Measurements from ENCODE around the gene ZNF330. TPM values are rescaled to one million over a fixed set of nuclear protein-coding genes. Genes with fewer than 3 reads are reported as not detected.

ZNF330 gene
- polyA plus RNA-seq, 3 donors: 62.5 to 64.7 (median 63.3) TPM

- DNase-seq (ENCODE audit: low read depth in 3 of 3, low spot score in 2 of 3): no peak
Measured at GRCh38 chr4:141229408-141230101, 8.9 kb downstream of the ZNF330 start.

GRCh38 chr4:141233673-141234072 lies 13.0 kb downstream of the ZNF330 start:
- no peak for DNase-seq (ENCODE audit: low read depth in 3 of 3, low spot score in 2 of 3)

- no peak for DNase-seq (ENCODE audit: low read depth in 3 of 3, low spot score in 2 of 3)
Measured at GRCh38 chr4:141238186-141238585, 17.5 kb downstream of the ZNF330 start.

GRCh38 chr4:141240259-141240658 lies 19.6 kb downstream of the ZNF330 start:
- no peak for DNase-seq (ENCODE audit: low read depth in 3 of 3, low spot score in 2 of 3)

- no peak for DNase-seq (ENCODE audit: low read depth in 3 of 3, low spot score in 2 of 3)
Measured at GRCh38 chr4:141240671-141241070, 20.0 kb downstream of the ZNF330 start.

GRCh38 chr4:141241986-141242385 lies 21.3 kb downstream of the ZNF330 start:
- no peak for DNase-seq (ENCODE audit: low read depth in 3 of 3, low spot score in 2 of 3)

GRCh38 chr4:141244419-141244818 lies 23.7 kb downstream of the ZNF330 start:
- DNase-seq (ENCODE audit: low read depth in 3 of 3, low spot score in 2 of 3): no peak

- no peak for DNase-seq (ENCODE audit: low read depth in 3 of 3, low spot score in 2 of 3)
Measured at GRCh38 chr4:141246243-141246642, 25.5 kb downstream of the ZNF330 start.

- no peak for DNase-seq (ENCODE audit: low read depth in 3 of 3, low spot score in 2 of 3)
Measured at GRCh38 chr4:141246683-141247429, 26.2 kb downstream of the ZNF330 start.

GRCh38 chr4:141247430-141247780 lies 26.7 kb downstream of the ZNF330 start:
- DNase-seq (ENCODE audit: low read depth in 3 of 3, low spot score in 2 of 3): no peak

GRCh38 chr4:141248029-141248428 lies 27.3 kb downstream of the ZNF330 start:
- no peak for DNase-seq (ENCODE audit: low read depth in 3 of 3, low spot score in 2 of 3)

- DNase-seq (ENCODE audit: low read depth in 3 of 3, low spot score in 2 of 3): no peak
Measured at GRCh38 chr4:141248486-141248885, 27.8 kb downstream of the ZNF330 start.

GRCh38 chr4:141254326-141254725 lies 33.6 kb downstream of the ZNF330 start:
- DNase-seq (ENCODE audit: low read depth in 3 of 3, low spot score in 2 of 3): no peak

- no peak for DNase-seq (ENCODE audit: low read depth in 3 of 3, low spot score in 2 of 3)
Measured at GRCh38 chr4:141255016-141255415, 34.3 kb downstream of the ZNF330 start.

GRCh38 chr4:141258558-141258957 lies 37.9 kb downstream of the ZNF330 start:
- no peak for DNase-seq (ENCODE audit: low read depth in 3 of 3, low spot score in 2 of 3)

GRCh38 chr4:141275834-141276233 lies 55.1 kb downstream of the ZNF330 start:
- DNase-seq (ENCODE audit: low read depth in 3 of 3, low spot score in 2 of 3): no peak

- DNase-seq (ENCODE audit: low read depth in 3 of 3, low spot score in 2 of 3): no peak
Measured at GRCh38 chr4:141283152-141283551, 62.5 kb downstream of the ZNF330 start.

GRCh38 chr4:141283563-141283962 lies 62.9 kb downstream of the ZNF330 start:
- no peak for DNase-seq (ENCODE audit: low read depth in 3 of 3, low spot score in 2 of 3)
